Caco-2 (cell line): Measurements from ENCODE around the gene NATD1. TPM values are rescaled to one million over a fixed set of nuclear protein-coding genes. Genes with fewer than 3 reads are reported as not detected.
"Not testable (repeated sequence)": the region's sequence is repeated elsewhere in the genome, so short reads cannot be mapped to it uniquely, and the experiment has no call there.

Source experiments
- BruUV-seq: library from RNA; stranded (reverse); fragments of 400-500 nt; replicated peaks from 2 replicates; lab custom pipeline; 2021; lab: Mats Ljungman, UMichigan
- CTCF ChIA-PET: fragments of 300-600 bp; sonication (Branson Sonifier 250); formaldehyde crosslinking; loops from one replicate; lab custom pipeline; 2022; ENCODE audit warnings: antibody characterized with exemption; lab: Charles Lee
- POLR2A ChIA-PET: fragments of 300-600 bp; sonication (Branson Sonifier 250); formaldehyde crosslinking; loops from one replicate; lab custom pipeline; 2022; ENCODE audit warnings: antibody characterized with exemption; lab: Charles Lee
- DNase-seq, 2 experiments: peaks; one replicate each; pipeline versions ENCODE4 v3.0.0 to v3.0.0-alpha.2; 2020 to 2022
- H3K27me3 ChIP-seq: replicated peaks from 2 replicates; pipeline ENCODE4 v1.6.0; 2011; ENCODE audit warnings: low read length; ENCODE audit not compliant: control insufficient read depth, insufficient read depth
- H3K36me3 ChIP-seq: 2 replicates; pipeline ENCODE4 v1.5.1; 2011; ENCODE audit warnings: low read length; ENCODE audit not compliant: control insufficient read depth, insufficient read depth
- H3K4me1 ChIP-seq: fragments of 250-450 bp; sonication (Bioruptor Pico); 2 replicates; pipeline ENCODE4 v1.5.1; 2020; ENCODE audit warnings: mild to moderate bottlenecking
- H3K4me3 ChIP-seq: 2 replicates; pipeline ENCODE4 v1.5.1; 2011; ENCODE audit warnings: low read depth, mild to moderate bottlenecking, control low read depth, low read length
- H3K9me3 ChIP-seq: fragments of 250-450 bp; sonication (Bioruptor Pico); 2 replicates; pipeline ENCODE4 v1.5.1; 2020; ENCODE audit warnings: mild to moderate bottlenecking, moderate library complexity
- H3K27ac Mint-ChIP-seq: one replicate; pipeline ENCODE4 v1.8.0; 2022; ENCODE audit warnings: mixed read lengths; ENCODE audit not compliant: unreplicated experiment
- H3K27me3 Mint-ChIP-seq: one replicate; pipeline ENCODE4 v1.8.0; 2022; ENCODE audit warnings: mixed read lengths; ENCODE audit not compliant: insufficient read depth, unreplicated experiment
- H3K36me3 Mint-ChIP-seq: one replicate; pipeline ENCODE4 v1.8.0; 2022; ENCODE audit warnings: mild to moderate bottlenecking, mixed read lengths; ENCODE audit not compliant: insufficient read depth, unreplicated experiment
- H3K4me1 Mint-ChIP-seq: one replicate; pipeline ENCODE4 v1.8.0; 2022; ENCODE audit warnings: low read depth, mixed read lengths; ENCODE audit not compliant: unreplicated experiment
- H3K4me3 Mint-ChIP-seq: one replicate; pipeline ENCODE4 v1.8.0; 2022; ENCODE audit warnings: mild to moderate bottlenecking, moderate library complexity, mixed read lengths; ENCODE audit not compliant: unreplicated experiment
- H3K9me3 Mint-ChIP-seq: one replicate; pipeline ENCODE4 v1.8.0; 2022; ENCODE audit warnings: mixed read lengths; ENCODE audit not compliant: unreplicated experiment
- CTCF ChIP-seq, 2 experiments: fragments of 200-600 bp in 1 of 2; IDR thresholded peaks; 1 replicate in 1 of 2; 2 replicates in 1 of 2; pipeline versions ENCODE4 v1.5.1 to v1.8.0; 2011 to 2022; ENCODE audit warnings: antibody characterized with exemption in 1 of 2, control low read depth in 1 of 2, inconsistent platforms in 1 of 2, low read depth in 1 of 2, low read length in 1 of 2, mild to moderate bottlenecking in 1 of 2, moderate library complexity in 1 of 2; ENCODE audit not compliant: insufficient read depth in 1 of 2, severe bottlenecking in 1 of 2, unreplicated experiment in 1 of 2
- intact Hi-C: fragments of 100-400 bp; cut with micrococcal nuclease; formaldehyde crosslinking; loops from one replicate; pipeline ENCODE4 v1.10.0; 2022; ENCODE audit not compliant: unreplicated experiment
- total RNA-seq: library from RNA; stranded (reverse); gene quantifications from 2 replicates; pipeline ENCODE4 v1.2.3, GENCODE V29; 2022

NATD1 gene
- total RNA-seq, 1 experiment from 2014 or later = 18.4 TPM

- Mint-ChIP-seq H3K4me3 (no peak overlapping the region), H3K27ac (no peak overlapping the region), H3K27me3 (peaks cover 2% of the 10 kb centered on the region), H3K9me3 (no peaks in the 10 kb centered on the region), H3K36me3 (peaks cover 2% of the 10 kb centered on the region), H3K4me1 (peaks cover 6% of the 10 kb centered on the region)
- Histone ChIP-seq H3K4me3 (no peak overlapping the region), H3K4me1 (no peaks in the 10 kb centered on the region), H3K9me3 (no peaks in the 10 kb centered on the region), H3K36me3 (no peaks in the 10 kb centered on the region), H3K27me3 (no peaks in the 10 kb centered on the region)
- no peak for TF ChIP-seq CTCF (IDR thresholded peaks at IDR 0.05; ENCODE audit: insufficient read depth in 1 of 2, low read depth in 1 of 2, low read length in 1 of 2, severe bottlenecking in 1 of 2, unreplicated experiment in 1 of 2)
- POLR2A ChIA-PET = no interaction called here
- BruUV-seq = no TSS peak
- intact Hi-C loops = no loop called here
- CTCF ChIA-PET = no interaction called here
- DNase-seq = no peak
These were observed 21.7 kb downstream of the NATD1 start for GRCh38 chr17:21231533-21231932.

GRCh38 chr17:21228845-21229244 is 24.4 kb downstream of the NATD1 start:
- intact Hi-C loops = loop anchor here (5.0 kb wide), 1 partner anchor 112 kb away; no protein-coding TSS in a partner anchor
- Histone ChIP-seq H3K9me3 (no peaks in the 10 kb centered on the region), H3K4me1 (no peaks in the 10 kb centered on the region), H3K36me3 (no peaks in the 10 kb centered on the region), H3K27me3 (no peaks in the 10 kb centered on the region), H3K4me3 (no peak overlapping the region)
- BruUV-seq = no TSS peak
- POLR2A ChIA-PET = no interaction called here
- no peak overlapping the region for H3K27ac Mint-ChIP-seq
- peaks cover 6% of the 10 kb centered on the region for H3K4me1 Mint-ChIP-seq
- peaks cover 12% of the 10 kb centered on the region for H3K36me3 Mint-ChIP-seq
- CTCF ChIA-PET = interaction anchor here (0.7 kb wide), 1 partner anchor 31 kb away, joined by 5 read pairs; no protein-coding TSS in a partner anchor
- no peak for DNase-seq
- TF ChIP-seq CTCF (IDR thresholded peaks at IDR 0.05; ENCODE audit: insufficient read depth in 1 of 2, low read depth in 1 of 2, low read length in 1 of 2, severe bottlenecking in 1 of 2, unreplicated experiment in 1 of 2) = no peak
- no peaks in the 10 kb centered on the region for H3K9me3 Mint-ChIP-seq
- H3K4me3 Mint-ChIP-seq = no peak overlapping the region
- H3K27me3 Mint-ChIP-seq = no peaks in the 10 kb centered on the region

GRCh38 chr17:21228111-21228510 is 25.1 kb downstream of the NATD1 start:
- Mint-ChIP-seq H3K36me3 (peaks cover 13% of the 10 kb centered on the region), H3K27ac (no peak overlapping the region), H3K4me3 (no peak overlapping the region), H3K9me3 (no peaks in the 10 kb centered on the region), H3K27me3 (no peaks in the 10 kb centered on the region), H3K4me1 (peaks cover 6% of the 10 kb centered on the region)
- Histone ChIP-seq H3K4me3 (no peak overlapping the region), H3K36me3 (no peaks in the 10 kb centered on the region), H3K4me1 (no peaks in the 10 kb centered on the region), H3K27me3 (no peaks in the 10 kb centered on the region), H3K9me3 (no peaks in the 10 kb centered on the region)
- TF ChIP-seq CTCF (IDR thresholded peaks at IDR 0.05; ENCODE audit: insufficient read depth in 1 of 2, low read depth in 1 of 2, low read length in 1 of 2, severe bottlenecking in 1 of 2, unreplicated experiment in 1 of 2) = no peak
- intact Hi-C loops = loop anchor here (5.0 kb wide), 1 partner anchor 111 kb away; no protein-coding TSS in a partner anchor
- CTCF ChIA-PET = no interaction called here
- BruUV-seq = no TSS peak
- POLR2A ChIA-PET = no interaction called here
- peak; percentile 52 to 71 for DNase-seq

- CTCF ChIA-PET, H3K27me3 ChIP-seq, H3K9me3 ChIP-seq, H3K4me1 Mint-ChIP-seq, POLR2A ChIA-PET, H3K36me3 ChIP-seq, H3K4me1 ChIP-seq, H3K9me3 Mint-ChIP-seq, BruUV-seq, H3K4me3 Mint-ChIP-seq, DNase-seq, H3K27me3 Mint-ChIP-seq, H3K27ac Mint-ChIP-seq, H3K4me3 ChIP-seq: not testable (repeated sequence)
- peaks cover 14% of the 10 kb centered on the region for H3K36me3 Mint-ChIP-seq
- intact Hi-C loops = loop anchor here (5.0 kb wide), 1 partner anchor 110 kb away; no protein-coding TSS in a partner anchor
These were observed 25.9 kb downstream of the NATD1 start for GRCh38 chr17:21227277-21227676.
